H9 (cell line): ENCODE measurements around the gene STAT1. TPM values are rescaled to one million over a fixed set of nuclear protein-coding genes. Genes with fewer than 3 reads are reported as not detected.

Experiments used
- DNase-seq: peaks from one replicate; pipeline ENCODE4 v3.0.0-alpha.2; 2017
- H2AFZ ChIP-seq: one replicate; pipeline ENCODE4 v1.6.1; 2013; ENCODE audit warnings: mild to moderate bottlenecking, low read length, control low read depth, moderate library complexity
- H2AK5ac ChIP-seq: 2 replicates; pipeline ENCODE4 v1.6.1; 2013; ENCODE audit warnings: low read length, control low read depth, mixed read lengths; ENCODE audit not compliant: insufficient read length
- H2BK120ac ChIP-seq: one replicate; pipeline ENCODE4 v1.6.1; 2013; ENCODE audit warnings: low read depth, mild to moderate bottlenecking, low read length, control low read depth, inconsistent platforms; ENCODE audit not compliant: poor library complexity, severe bottlenecking
- H2BK12ac ChIP-seq: 2 replicates; pipeline ENCODE4 v1.6.1; 2013; ENCODE audit warnings: low read length, control low read depth, mixed read lengths, low read depth; ENCODE audit not compliant: insufficient read length
- H2BK15ac ChIP-seq: 2 replicates; pipeline ENCODE4 v1.6.1; 2013; ENCODE audit warnings: low read depth, low read length, control low read depth
- H2BK20ac ChIP-seq: one replicate; pipeline ENCODE4 v1.6.1; 2013; ENCODE audit warnings: low read depth, mild to moderate bottlenecking, low read length, control low read depth, inconsistent platforms; ENCODE audit not compliant: poor library complexity, severe bottlenecking
- H2BK5ac ChIP-seq: 2 replicates; pipeline ENCODE4 v1.6.1; 2013; ENCODE audit warnings: low read length, control low read depth, mixed read lengths; ENCODE audit not compliant: insufficient read length
- H3K14ac ChIP-seq: 2 replicates; pipeline ENCODE4 v1.6.1; 2013; ENCODE audit warnings: low read length, control low read depth; ENCODE audit not compliant: insufficient read depth
- H3K18ac ChIP-seq: 2 replicates; pipeline ENCODE4 v1.6.1; 2013; ENCODE audit warnings: low read depth, mild to moderate bottlenecking, mixed read lengths, low read length, control low read depth; ENCODE audit not compliant: insufficient read length
- H3K23ac ChIP-seq: 2 replicates; pipeline ENCODE4 v1.6.1; 2013; ENCODE audit warnings: low read length, control low read depth, mixed read lengths, low read depth; ENCODE audit not compliant: insufficient read length
- H3K23me2 ChIP-seq: 2 replicates; pipeline ENCODE4 v1.6.1; 2013; ENCODE audit warnings: low read depth, mild to moderate bottlenecking, mixed read lengths, low read length, control low read depth; ENCODE audit not compliant: insufficient read length, poor library complexity, severe bottlenecking
- H3K27ac ChIP-seq: 2 replicates; pipeline ENCODE4 v1.5.1; 2013; ENCODE audit warnings: low read length, control low read depth, mixed read lengths, low read depth; ENCODE audit not compliant: insufficient read length
- H3K27me3 ChIP-seq: 2 replicates; pipeline ENCODE4 v1.6.1; 2013; ENCODE audit warnings: low read length, control low read depth, inconsistent platforms; ENCODE audit not compliant: insufficient read depth
- H3K4ac ChIP-seq: 2 replicates; pipeline ENCODE4 v1.6.1; 2013; ENCODE audit warnings: low read depth, mild to moderate bottlenecking, control low read depth, inconsistent platforms, low read length, moderate library complexity
- H3K4me1 ChIP-seq: 2 replicates; pipeline ENCODE4 v1.6.1; 2013; ENCODE audit warnings: low read length, control low read depth, inconsistent platforms; ENCODE audit not compliant: insufficient read depth
- H3K4me2 ChIP-seq: 2 replicates; pipeline ENCODE4 v1.6.1; 2013; ENCODE audit warnings: low read length, control low read depth, mixed read lengths; ENCODE audit not compliant: insufficient read length, insufficient read depth
- H3K56ac ChIP-seq: 2 replicates; pipeline ENCODE4 v1.6.1; 2013; ENCODE audit warnings: low read depth, mild to moderate bottlenecking, mixed read lengths, low read length, control low read depth; ENCODE audit not compliant: insufficient read length
- H3K79me1 ChIP-seq: 2 replicates; pipeline ENCODE4 v1.6.1; 2013; ENCODE audit warnings: low read depth, mild to moderate bottlenecking, moderate library complexity, low read length, control low read depth, inconsistent platforms; ENCODE audit not compliant: insufficient read depth, poor library complexity, severe bottlenecking
- H3K79me2 ChIP-seq: 2 replicates; pipeline ENCODE4 v1.6.1; 2013; ENCODE audit warnings: low read length, control low read depth, inconsistent platforms; ENCODE audit not compliant: insufficient read depth
- H3K9ac ChIP-seq: 2 replicates; pipeline ENCODE4 v1.6.1; 2013; ENCODE audit warnings: low read length, control low read depth, mixed read lengths; ENCODE audit not compliant: insufficient read length; ENCODE audit errors: extremely low read depth
- H3K9me3 ChIP-seq: one replicate; pipeline ENCODE4 v1.6.1; 2013; ENCODE audit warnings: low read depth, low read length, inconsistent platforms; ENCODE audit not compliant: control insufficient read depth
- H3T11ph ChIP-seq: one replicate; pipeline ENCODE4 v1.6.1; 2013; ENCODE audit warnings: mild to moderate bottlenecking, low read length, control low read depth, inconsistent platforms
- H4K20me1 ChIP-seq: one replicate; pipeline ENCODE4 v1.6.1; 2013; ENCODE audit not compliant: control insufficient read depth, insufficient read length, insufficient read depth
- H4K5ac ChIP-seq: 2 replicates; pipeline ENCODE4 v1.6.1; 2013; ENCODE audit warnings: low read depth, mild to moderate bottlenecking, mixed read lengths, low read length, control low read depth; ENCODE audit not compliant: insufficient read length
- H4K8ac ChIP-seq: replicated peaks from 2 replicates; pipeline ENCODE4 v1.6.1; 2013; ENCODE audit warnings: low read length, control low read depth, mixed read lengths, low read depth; ENCODE audit not compliant: insufficient read length
- H4K91ac ChIP-seq: 2 replicates; pipeline ENCODE4 v1.6.1; 2013; ENCODE audit warnings: low read depth, mild to moderate bottlenecking, moderate library complexity, mixed read lengths, low read length, control low read depth; ENCODE audit not compliant: insufficient read length
- H3K27ac Mint-ChIP-seq, 3 experiments: 2 replicates in 2 of 3; 3 replicates in 1 of 3; pipeline ENCODE4 v1.8.0; 2020 to 2021; ENCODE audit warnings: mixed read lengths in 3 of 3, mild to moderate bottlenecking in 1 of 3, moderate library complexity in 1 of 3
- H3K27me3 Mint-ChIP-seq: 2 replicates; pipeline ENCODE4 v1.8.0; 2021; ENCODE audit warnings: low read depth, mild to moderate bottlenecking, moderate library complexity, mixed read lengths
- H3K36me3 Mint-ChIP-seq, 3 experiments: 2 replicates in 2 of 3; 3 replicates in 1 of 3; pipeline ENCODE4 v1.8.0; 2020 to 2021; ENCODE audit warnings: low read depth in 3 of 3, mixed read lengths in 3 of 3; ENCODE audit not compliant: insufficient read depth in 1 of 3
- H3K4me1 Mint-ChIP-seq, 2 experiments: 2 replicates each; pipeline ENCODE4 v1.8.0; 2020; ENCODE audit warnings: mixed read lengths in 2 of 2
- H3K4me3 Mint-ChIP-seq, 2 experiments: 2 replicates in 1 of 2; 3 replicates in 1 of 2; pipeline ENCODE4 v1.8.0; 2020 to 2021; ENCODE audit warnings: mild to moderate bottlenecking in 2 of 2, mixed read lengths in 2 of 2, moderate library complexity in 1 of 2
- H3K9me3 Mint-ChIP-seq, 2 experiments: 2 replicates in 1 of 2; 3 replicates in 1 of 2; pipeline ENCODE4 v1.8.0; 2020; ENCODE audit warnings: mild to moderate bottlenecking in 2 of 2, mixed read lengths in 2 of 2, moderate library complexity in 1 of 2
- CTCF ChIP-seq: fragments of 200-600 bp; sonication (generic); conservative IDR thresholded peaks from 3 replicates; pipeline ENCODE4 v1.8.0; 2021; ENCODE audit warnings: antibody characterized with exemption, mild to moderate bottlenecking
- WGBS: extraction: QIAGEN DNeasy Blood & Tissue Kit; methylation state at CpG from one replicate; pipeline ENCODE4 v1.1.7; 2013; ENCODE audit warnings: missing lambda C conversion rate, low lambda C conversion rate, mixed read lengths; ENCODE audit not compliant: insufficient read length; ENCODE audit errors: extremely low coverage; 5-methylcytosine and 5-hydroxymethylcytosine counted together
- total RNA-seq: library from RNA; stranded (reverse); gene quantifications from 2 replicates; pipeline ENCODE4 v1.2.1, GENCODE V29; 2021

The STAT1 gene
- total RNA-seq, 1 experiment from 2014 or later = 48.1 TPM

DNA sequence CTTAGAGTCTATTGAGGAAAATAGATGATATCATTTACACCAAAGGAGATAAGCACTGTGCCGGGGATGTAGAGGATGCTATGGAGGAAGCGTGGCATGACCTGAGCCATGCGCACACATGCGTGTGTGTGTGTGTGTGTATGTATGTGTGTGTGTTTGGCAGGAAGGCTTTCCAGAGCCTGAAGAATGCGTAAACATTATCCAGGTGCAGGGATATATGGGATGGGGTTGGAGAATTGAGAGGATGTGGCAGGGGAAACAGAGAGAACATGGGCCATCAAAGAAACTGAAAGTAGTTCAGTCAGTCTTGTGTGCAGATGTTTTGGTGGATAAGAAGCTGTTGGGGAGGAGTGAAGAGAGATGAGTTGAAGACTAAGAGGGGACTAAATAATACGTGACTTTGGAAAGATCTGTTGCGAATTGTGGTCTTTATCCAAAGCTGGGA lies 9.3 kb upstream of the STAT1 start:
- Mint-ChIP-seq H3K9me3 (no peaks in the 10 kb centered on the region), H3K4me3 (no peak overlapping the region), H3K27ac (no peak overlapping the region), H3K4me1 (peaks cover 0 to 6% of the 10 kb centered on the region in 2 experiments; a peak in 1 of 4 replicates), H3K36me3 (no peaks in the 10 kb centered on the region), H3K27me3 (peaks cover 6% of the 10 kb centered on the region)
- no peak overlapping the region for H2BK15ac ChIP-seq
- H3K18ac ChIP-seq = no peak overlapping the region
- H2BK120ac ChIP-seq = no peak overlapping the region
- H4K5ac ChIP-seq = no peak overlapping the region
- no peak overlapping the region for H4K8ac ChIP-seq
- no peaks in the 10 kb centered on the region for H3K79me1 ChIP-seq
- H3K79me2 ChIP-seq = no peaks in the 10 kb centered on the region
- no peaks in the 10 kb centered on the region for H3K27me3 ChIP-seq
- H4K91ac ChIP-seq = no peak overlapping the region
- H3K9me3 ChIP-seq = no peaks in the 10 kb centered on the region
- no peak overlapping the region for H3K23ac ChIP-seq
- peaks cover 7% of the 10 kb centered on the region for H3K23me2 ChIP-seq
- H2BK12ac ChIP-seq = no peak overlapping the region
- no peak overlapping the region for H3K14ac ChIP-seq
- no peak for TF ChIP-seq CTCF
- H4K20me1 ChIP-seq = no peaks in the 10 kb centered on the region
- H3K4me1 ChIP-seq = no peaks in the 10 kb centered on the region
- no peak for DNase-seq
- no peak overlapping the region for H2AFZ ChIP-seq
- no peak overlapping the region for H3K4me2 ChIP-seq
- no peak overlapping the region for H2BK5ac ChIP-seq
- no peak overlapping the region for H2BK20ac ChIP-seq
- no peak overlapping the region for H3K4ac ChIP-seq
- no CpG with 5 or more reads among the region's 7 CpGs for WGBS
- H2AK5ac ChIP-seq = no peak overlapping the region
- no peak overlapping the region for H3K56ac ChIP-seq
- H3K9ac ChIP-seq = no peak overlapping the region
- no peak overlapping the region for H3T11ph ChIP-seq
- H3K27ac ChIP-seq = no peak overlapping the region
